Coronary artery (tissue), 2 donors: ENCODE data around the gene EMILIN3.

Source experiments
- DNase-seq: peaks from one replicate; pipeline ENCODE4 v3.0.0-alpha.2; 2017; ENCODE audit warnings: low spot score
- H3K27ac ChIP-seq, 2 donors: fragments of 200-600 bp; sonication (generic); one replicate each; pipeline ENCODE4 v1.5.1; 2016 to 2019
- H3K4me3 ChIP-seq: fragments of 200-600 bp; sonication (generic); 2 replicates; pipeline ENCODE4 v1.5.1; 2016; ENCODE audit warnings: mild to moderate bottlenecking, moderate library complexity
- CTCF ChIP-seq: fragments of 200-600 bp; sonication (generic); IDR thresholded peaks from one replicate; pipeline ENCODE4 v1.5.1; 2019; ENCODE audit warnings: antibody characterized with exemption

Gene EMILIN3

GRCh38 chr20:41408156-41408794 lies 41.7 kb upstream of the EMILIN3 start:
- Histone ChIP-seq H3K27ac (no peak overlapping the region), H3K4me3 (no peak overlapping the region)
- DNase-seq: no peak
- TF ChIP-seq CTCF: no peak

DNA sequence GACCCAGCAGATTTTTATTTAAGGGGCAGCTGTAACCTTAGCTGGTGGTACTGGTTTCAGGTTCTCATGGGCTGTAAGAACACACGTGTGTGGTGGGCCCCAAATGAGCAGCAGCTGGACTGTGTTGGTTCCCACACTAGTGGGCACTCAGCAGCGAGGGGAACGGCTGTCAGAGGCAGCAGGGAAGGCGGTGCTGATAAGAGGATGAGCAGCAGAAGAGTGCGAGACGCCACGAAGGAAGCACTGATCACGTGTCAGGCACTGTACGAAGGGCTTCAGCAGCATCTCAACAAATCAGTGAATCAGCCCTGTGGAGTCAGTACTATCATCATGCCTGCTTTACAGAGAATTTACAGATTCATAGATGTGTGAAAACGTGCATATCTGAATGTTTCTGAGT lies 41.0 kb upstream of the EMILIN3 start:
- no peak overlapping the region for H3K27ac ChIP-seq
- TF ChIP-seq CTCF: no peak
- DNase-seq: no peak
- H3K4me3 ChIP-seq: no peak overlapping the region

GRCh38 chr20:41406896-41407444 lies 40.4 kb upstream of the EMILIN3 start:
- no peak for TF ChIP-seq CTCF
- no peak for DNase-seq
- Histone ChIP-seq H3K4me3 (no peak overlapping the region), H3K27ac (no peak overlapping the region)

DNA sequence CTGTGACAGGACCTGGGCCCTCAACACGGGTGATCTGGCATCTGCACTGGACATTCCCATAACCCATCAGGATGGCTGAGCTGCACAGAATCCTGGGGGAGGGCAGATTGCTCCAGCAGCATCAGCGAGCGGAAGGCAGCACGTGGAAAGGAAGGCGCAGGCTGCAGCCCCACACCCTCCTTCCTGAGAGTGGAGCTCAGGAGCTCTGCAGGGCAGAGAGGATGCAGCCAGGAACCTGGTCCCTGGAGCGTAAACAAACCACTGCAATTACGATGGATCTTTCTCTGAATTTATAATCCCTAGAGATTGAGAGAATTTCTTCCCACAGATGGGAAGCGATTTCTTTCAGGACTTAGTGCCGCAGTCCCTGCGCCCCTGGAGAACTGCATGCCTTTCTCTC lies 39.7 kb upstream of the EMILIN3 start:
- no peak overlapping the region for H3K27ac ChIP-seq
- DNase-seq: no peak
- TF ChIP-seq CTCF: no peak
- H3K4me3 ChIP-seq: no peak overlapping the region

DNA sequence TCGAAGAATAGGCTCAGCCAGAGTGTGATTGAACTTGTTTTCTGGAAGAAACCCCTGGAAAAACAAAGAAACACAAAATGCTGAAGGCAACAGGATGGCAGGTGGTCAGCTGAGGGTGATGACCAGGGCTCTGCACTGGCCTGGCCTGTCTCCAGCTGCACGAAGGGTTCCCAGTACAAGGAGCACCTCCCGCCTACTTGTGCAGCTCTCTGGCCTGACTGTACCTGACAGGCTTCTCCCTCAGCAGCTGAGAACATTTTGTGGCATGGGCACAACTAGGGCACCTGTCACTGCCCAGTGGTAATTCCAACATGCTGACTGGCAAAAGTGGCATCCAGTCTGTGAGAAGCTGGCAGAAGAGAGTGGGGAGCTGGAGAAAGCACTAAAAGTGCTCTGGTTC lies 38.8 kb upstream of the EMILIN3 start:
- DNase-seq: no peak
- no peak for TF ChIP-seq CTCF
- Histone ChIP-seq H3K27ac (no peak overlapping the region), H3K4me3 (no peak overlapping the region)

GRCh38 chr20:41403604-41404003 lies 37.0 kb upstream of the EMILIN3 start:
- Histone ChIP-seq H3K4me3 (no peak overlapping the region), H3K27ac (no peak overlapping the region)
- DNase-seq: no peak

More at GRCh38 chr20:41403604-41404003, 37.0 kb upstream of the EMILIN3 start:
- TF ChIP-seq CTCF: no peak
